ENCODE measurements around the gene ZBTB2.

GRCh38 chr6:151365233-151365632 lies 26.1 kb downstream of the ZBTB2 start:
- no peak for TF ChIP-seq CTCF (conservative IDR thresholded peaks at IDR 0.05; ENCODE audit: low read depth, low read length)
- TF ChIP-seq EZH2phosphoT487 (IDR thresholded peaks at IDR 0.05; ENCODE audit: borderline replicate concordance, low read length), result no peak
